Central memory CD8-positive, alpha-beta T cell (primary cell): ENCODE results near the gene MAMDC4.
"Not testable (repeated sequence)": the region's sequence is repeated elsewhere in the genome, so short reads cannot be mapped to it uniquely, and the experiment has no call there.

Experiments
- ATAC-seq: fragments of 150-1000 bp; cut with Tn5 transposase; replicated peaks from 2 replicates; pipeline ENCODE4 v1.10.0; 2022; ENCODE audit warnings: mild to moderate bottlenecking, moderate FRiP score, moderate number of reproducible peaks; ENCODE audit not compliant: poor library complexity, severe bottlenecking; ENCODE audit errors: extremely low read depth
- DNase-seq, 2 donors: peaks; one replicate each; pipeline ENCODE4 v3.0.0; 2021; ENCODE audit warnings: low spot score in 2 of 2
- H3K27ac Mint-ChIP-seq: one replicate; pipeline ENCODE4 v1.8.0; 2022; ENCODE audit warnings: low read depth, mild to moderate bottlenecking, moderate library complexity, mixed read lengths
- H3K27me3 Mint-ChIP-seq: one replicate; pipeline ENCODE4 v1.8.0; 2022; ENCODE audit warnings: mixed read lengths
- H3K36me3 Mint-ChIP-seq: one replicate; pipeline ENCODE4 v1.8.0; 2022; ENCODE audit warnings: mild to moderate bottlenecking, moderate library complexity, mixed read lengths; ENCODE audit not compliant: insufficient read depth
- H3K4me1 Mint-ChIP-seq: one replicate; pipeline ENCODE4 v1.8.0; 2022; ENCODE audit warnings: mixed read lengths
- H3K4me3 Mint-ChIP-seq: one replicate; pipeline ENCODE4 v1.8.0; 2022; ENCODE audit warnings: mild to moderate bottlenecking, moderate library complexity, mixed read lengths
- H3K9me3 Mint-ChIP-seq: one replicate; pipeline ENCODE4 v1.8.0; 2022; ENCODE audit warnings: mixed read lengths

The MAMDC4 gene

GRCh38 chr9:136828474-136829140, 23.5 kb upstream of the MAMDC4 start:
- DNase-seq = no peak
- ATAC-seq = no peak
- no peak overlapping the region for H3K27ac Mint-ChIP-seq
- H3K4me1 Mint-ChIP-seq = no peaks in the 10 kb centered on the region
- H3K4me3 Mint-ChIP-seq = no peak overlapping the region
- H3K27me3 Mint-ChIP-seq = no peaks in the 10 kb centered on the region
- no peaks in the 10 kb centered on the region for H3K9me3 Mint-ChIP-seq
- peaks cover 28% of the 10 kb centered on the region for H3K36me3 Mint-ChIP-seq

- DNase-seq (no peak), ATAC-seq (no peak)
- H3K9me3 Mint-ChIP-seq = no peaks in the 10 kb centered on the region
- no peaks in the 10 kb centered on the region for H3K27me3 Mint-ChIP-seq
- H3K27ac Mint-ChIP-seq = no peak overlapping the region
- H3K36me3 Mint-ChIP-seq = peaks cover 23% of the 10 kb centered on the region
- no peaks in the 10 kb centered on the region for H3K4me1 Mint-ChIP-seq
- no peak overlapping the region for H3K4me3 Mint-ChIP-seq
These were observed 22.7 kb upstream of the MAMDC4 start for GRCh38 chr9:136829412-136829811.

GRCh38 chr9:136829981-136830885, 21.9 kb upstream of the MAMDC4 start:
- Mint-ChIP-seq H3K27me3 (no peaks in the 10 kb centered on the region), H3K36me3 (peaks cover 16% of the 10 kb centered on the region), H3K27ac (no peak overlapping the region), H3K4me1 (no peaks in the 10 kb centered on the region), H3K4me3 (no peak overlapping the region), H3K9me3 (no peaks in the 10 kb centered on the region)
- ATAC-seq (no peak), DNase-seq (no peak)

GRCh38 chr9:136831002-136831719, 21.0 kb upstream of the MAMDC4 start:
- Mint-ChIP-seq H3K27ac (no peak overlapping the region), H3K27me3 (no peaks in the 10 kb centered on the region), H3K4me1 (no peaks in the 10 kb centered on the region), H3K4me3 (no peak overlapping the region), H3K36me3 (peaks cover 12% of the 10 kb centered on the region), H3K9me3 (no peaks in the 10 kb centered on the region)
- ATAC-seq (no peak), DNase-seq (no peak)

GRCh38 chr9:136831720-136832104, 20.4 kb upstream of the MAMDC4 start:
- Mint-ChIP-seq H3K36me3 (peaks cover 12% of the 10 kb centered on the region), H3K9me3 (no peaks in the 10 kb centered on the region), H3K27ac (no peak overlapping the region), H3K4me1 (no peaks in the 10 kb centered on the region), H3K27me3 (no peaks in the 10 kb centered on the region), H3K4me3 (no peak overlapping the region)
- ATAC-seq (no peak), DNase-seq (no peak)

GRCh38 chr9:136832581-136832980, 19.6 kb upstream of the MAMDC4 start:
- no peaks in the 10 kb centered on the region for H3K27me3 Mint-ChIP-seq
- DNase-seq = no peak
- H3K4me1 Mint-ChIP-seq = no peaks in the 10 kb centered on the region
- no peak for ATAC-seq
- H3K9me3 Mint-ChIP-seq = no peaks in the 10 kb centered on the region
- H3K4me3 Mint-ChIP-seq = no peak overlapping the region
- H3K27ac Mint-ChIP-seq = no peak overlapping the region
- H3K36me3 Mint-ChIP-seq = peaks cover 12% of the 10 kb centered on the region

- not testable (repeated sequence) for H3K27ac Mint-ChIP-seq, DNase-seq, H3K4me1 Mint-ChIP-seq, H3K27me3 Mint-ChIP-seq, ATAC-seq, H3K9me3 Mint-ChIP-seq, H3K4me3 Mint-ChIP-seq
- peaks cover 12% of the 10 kb centered on the region for H3K36me3 Mint-ChIP-seq
These were observed 18.6 kb upstream of the MAMDC4 start for GRCh38 chr9:136833381-136834048.

- no peaks in the 10 kb centered on the region for H3K9me3 Mint-ChIP-seq
- DNase-seq (no peak), ATAC-seq (no peak)
- peaks cover 12% of the 10 kb centered on the region for H3K36me3 Mint-ChIP-seq
- peaks cover 7% of the 10 kb centered on the region for H3K4me1 Mint-ChIP-seq
- H3K27ac Mint-ChIP-seq = no peak overlapping the region
- H3K4me3 Mint-ChIP-seq = no peak overlapping the region
- H3K27me3 Mint-ChIP-seq = no peaks in the 10 kb centered on the region
These were observed 16.8 kb upstream of the MAMDC4 start for GRCh38 chr9:136835162-136835931.

GRCh38 chr9:136835932-136836904, 15.9 kb upstream of the MAMDC4 start:
- no peak overlapping the region for H3K4me3 Mint-ChIP-seq
- DNase-seq = no peak
- H3K9me3 Mint-ChIP-seq = no peaks in the 10 kb centered on the region
- H3K27me3 Mint-ChIP-seq = no peaks in the 10 kb centered on the region
- H3K36me3 Mint-ChIP-seq = peaks cover 11% of the 10 kb centered on the region
- H3K4me1 Mint-ChIP-seq = peaks cover 7% of the 10 kb centered on the region
- H3K27ac Mint-ChIP-seq = no peak overlapping the region
- ATAC-seq = no peak

GRCh38 chr9:136837146-136837855, 14.8 kb upstream of the MAMDC4 start:
- H3K27ac Mint-ChIP-seq = no peak overlapping the region
- no peaks in the 10 kb centered on the region for H3K27me3 Mint-ChIP-seq
- no peak overlapping the region for H3K4me3 Mint-ChIP-seq
- peaks cover 8% of the 10 kb centered on the region for H3K36me3 Mint-ChIP-seq
- ATAC-seq = no peak
- H3K9me3 Mint-ChIP-seq = no peaks in the 10 kb centered on the region
- H3K4me1 Mint-ChIP-seq = peaks cover 10% of the 10 kb centered on the region
- no peak for DNase-seq
